GM19324 (cell line): Measurements from ENCODE around the gene CXCL8.

Experiments used
- ATAC-seq: cut with Tn5 transposase; IDR thresholded peaks from one replicate; pipeline ENCODE4 v1.9.1; 2021; ENCODE audit warnings: mild to moderate bottlenecking, moderate library complexity; ENCODE audit not compliant: unreplicated experiment, low FRiP score

CXCL8 gene

GRCh38 chr4:73715659-73716058 is 24.7 kb upstream of the CXCL8 start:
- no peak for ATAC-seq

- peak; percentile 67 for ATAC-seq
These were observed 21.7 kb upstream of the CXCL8 start for GRCh38 chr4:73718375-73719373.

GRCh38 chr4:73721435-73721834 is 18.9 kb upstream of the CXCL8 start:
- ATAC-seq: no peak

GRCh38 chr4:73721909-73722308 is 18.5 kb upstream of the CXCL8 start:
- no peak for ATAC-seq

GRCh38 chr4:73723023-73723422 is 17.3 kb upstream of the CXCL8 start:
- no peak for ATAC-seq

GRCh38 chr4:73723928-73724327 is 16.4 kb upstream of the CXCL8 start:
- ATAC-seq: no peak

- no peak for ATAC-seq
These were observed 14.9 kb upstream of the CXCL8 start for GRCh38 chr4:73725510-73725909.

- ATAC-seq: no peak
These were observed 14.4 kb upstream of the CXCL8 start for GRCh38 chr4:73725985-73726384.

- peak; percentile 81 for ATAC-seq
These were observed 12.7 kb upstream of the CXCL8 start for GRCh38 chr4:73727685-73728084.

GRCh38 chr4:73728091-73728741 is 12.2 kb upstream of the CXCL8 start:
- ATAC-seq: no peak

- no peak for ATAC-seq
These were observed 10.7 kb upstream of the CXCL8 start for GRCh38 chr4:73729534-73730165.

- no peak for ATAC-seq
These were observed 10.1 kb upstream of the CXCL8 start for GRCh38 chr4:73730292-73730691.

GRCh38 chr4:73730867-73731266 is 9.5 kb upstream of the CXCL8 start:
- no peak for ATAC-seq

- no peak for ATAC-seq
These were observed 8.3 kb upstream of the CXCL8 start for GRCh38 chr4:73731968-73732610.

- ATAC-seq: no peak
These were observed 7.5 kb upstream of the CXCL8 start for GRCh38 chr4:73732759-73733431.

- ATAC-seq: no peak
These were observed 5.8 kb upstream of the CXCL8 start for GRCh38 chr4:73734530-73735001.

- ATAC-seq: no peak
These were observed 5.1 kb upstream of the CXCL8 start for GRCh38 chr4:73735231-73735630.

- ATAC-seq: no peak
These were observed 821 bp downstream of the CXCL8 start for GRCh38 chr4:73741031-73741749.

GRCh38 chr4:73741750-73742489 is 1.6 kb downstream of the CXCL8 start:
- no peak for ATAC-seq
